ENCODE data around the gene SCYL1. TPM values are rescaled to one million over a fixed set of nuclear protein-coding genes. Genes with fewer than 3 reads are reported as not detected.
A peak's percentile ranks its signal among the peaks of the same experiment; 100 is the strongest.

The SCYL1 gene
- total RNA-seq, 1 donor from 2014 or later, result 61.2 TPM

GRCh38 chr11:65479184-65480145 is 45.4 kb upstream of the SCYL1 start:
- peak overlapping the region; percentile 100 for H3K27ac ChIP-seq
- H3K9me3 ChIP-seq, result no peaks in the 10 kb centered on the region
- no peak for DNase-seq
- peak; percentile 21 to 49 for ATAC-seq
- intact Hi-C loops (cut with DNase I), result no loop called here
- peaks cover 45% of the 10 kb centered on the region for H3K4me1 ChIP-seq
- TF ChIP-seq CTCF (IDR thresholded peaks at IDR 0.05), result peak; percentile 38
- no peaks in the 10 kb centered on the region for H3K27me3 ChIP-seq (ENCODE audit: low read depth)
- H3K36me3 ChIP-seq, result no peaks in the 10 kb centered on the region
- H3K4me3 ChIP-seq, result peak overlapping the region; percentile 89

- ATAC-seq (no peak), DNase-seq (no peak)
- Histone ChIP-seq H3K9me3 (no peaks in the 10 kb centered on the region), H3K27ac (no peak overlapping the region), H3K4me3 (no peak overlapping the region), H3K4me1 (peaks cover 58% of the 10 kb centered on the region), H3K36me3 (no peaks in the 10 kb centered on the region), H3K27me3 (ENCODE audit: low read depth) (no peaks in the 10 kb centered on the region)
- intact Hi-C loops (cut with DNase I), result no loop called here
- no peak for TF ChIP-seq CTCF (IDR thresholded peaks at IDR 0.05)
Observed at GRCh38 chr11:65482306-65482850, 42.5 kb upstream of the SCYL1 start.

- ATAC-seq (no peak), DNase-seq (no peak)
- intact Hi-C loops (cut with DNase I), result no loop called here
- Histone ChIP-seq H3K9me3 (no peaks in the 10 kb centered on the region), H3K36me3 (no peaks in the 10 kb centered on the region), H3K4me3 (no peak overlapping the region), H3K4me1 (peaks cover 65% of the 10 kb centered on the region), H3K27ac (peak overlapping the region; percentile 99), H3K27me3 (ENCODE audit: low read depth) (no peaks in the 10 kb centered on the region)
- TF ChIP-seq CTCF (IDR thresholded peaks at IDR 0.05), result no peak
Observed at GRCh38 chr11:65485920-65486219, 39.0 kb upstream of the SCYL1 start.

- peaks cover 65% of the 10 kb centered on the region for H3K4me1 ChIP-seq
- no peak for ATAC-seq
- no peaks in the 10 kb centered on the region for H3K36me3 ChIP-seq
- TF ChIP-seq CTCF (IDR thresholded peaks at IDR 0.05), result no peak
- peak overlapping the region; percentile 99 for H3K27ac ChIP-seq
- H3K9me3 ChIP-seq, result no peaks in the 10 kb centered on the region
- DNase-seq, result no peak
- no peak overlapping the region for H3K4me3 ChIP-seq
- H3K27me3 ChIP-seq (ENCODE audit: low read depth), result no peaks in the 10 kb centered on the region
- intact Hi-C loops (cut with DNase I), result no loop called here
Observed at GRCh38 chr11:65486570-65487466, 38.1 kb upstream of the SCYL1 start.

GRCh38 chr11:65487467-65488272 is 37.2 kb upstream of the SCYL1 start:
- Histone ChIP-seq H3K36me3 (no peaks in the 10 kb centered on the region), H3K9me3 (no peaks in the 10 kb centered on the region), H3K27ac (peak overlapping the region; percentile 99), H3K4me3 (peak overlapping the region; percentile 17), H3K4me1 (peaks cover 74% of the 10 kb centered on the region), H3K27me3 (ENCODE audit: low read depth) (no peaks in the 10 kb centered on the region)
- intact Hi-C loops (cut with DNase I), result no loop called here
- no peak for TF ChIP-seq CTCF (IDR thresholded peaks at IDR 0.05)
- ATAC-seq (peak; percentile 91 to 94), DNase-seq (peak; percentile 98)

All from lower lobe of right lung (tissue), 2 donors.